DOHH2 (cell line): Measurements from ENCODE around the gene ALPI.

ENCODE experiments used
- CTCF ChIP-seq: fragments of 200-600 bp; sonication (generic); IDR thresholded peaks from one replicate; pipeline ENCODE4 v1.5.1; 2014; ENCODE audit warnings: antibody characterized with exemption, mild to moderate bottlenecking, low read depth, low read length; ENCODE audit not compliant: poor library complexity, severe bottlenecking
- EZH2phosphoT487 ChIP-seq: fragments of 200-600 bp; sonication (generic); IDR thresholded peaks from 2 replicates; pipeline ENCODE4 v1.6.1; 2017; ENCODE audit warnings: borderline replicate concordance, mild to moderate bottlenecking, antibody characterized with exemption, low read length, moderate library complexity, mixed read lengths

GRCh38 chr2:232464544-232464885 is 8.6 kb downstream of the ALPI start:
- TF ChIP-seq CTCF (no peak), EZH2phosphoT487 (no peak)
